IPS DF 4.7 (cell line): ENCODE data around the gene TNPO2.

Source experiments
- DNase-seq: peaks from one replicate; pipeline ENCODE4 v3.0.0-alpha.2; 2013; ENCODE audit warnings: low spot score; ENCODE audit errors: extremely low read depth

TNPO2 gene

GRCh38 chr19:12649941-12650340 lies 73.8 kb downstream of the TNPO2 start:
- no peak for DNase-seq
